GM12801 (cell line): ENCODE data around the gene CLCN2.

ENCODE experiments used
- TF ChIP-seq, protein P1 (sequence below): IDR thresholded peaks from one replicate; pipeline ENCODE4 v1.5.1; 2011; ENCODE audit warnings: control low read depth; ENCODE audit not compliant: insufficient read length; ENCODE audit errors: extremely low read depth

CLCN2 gene

DNA sequence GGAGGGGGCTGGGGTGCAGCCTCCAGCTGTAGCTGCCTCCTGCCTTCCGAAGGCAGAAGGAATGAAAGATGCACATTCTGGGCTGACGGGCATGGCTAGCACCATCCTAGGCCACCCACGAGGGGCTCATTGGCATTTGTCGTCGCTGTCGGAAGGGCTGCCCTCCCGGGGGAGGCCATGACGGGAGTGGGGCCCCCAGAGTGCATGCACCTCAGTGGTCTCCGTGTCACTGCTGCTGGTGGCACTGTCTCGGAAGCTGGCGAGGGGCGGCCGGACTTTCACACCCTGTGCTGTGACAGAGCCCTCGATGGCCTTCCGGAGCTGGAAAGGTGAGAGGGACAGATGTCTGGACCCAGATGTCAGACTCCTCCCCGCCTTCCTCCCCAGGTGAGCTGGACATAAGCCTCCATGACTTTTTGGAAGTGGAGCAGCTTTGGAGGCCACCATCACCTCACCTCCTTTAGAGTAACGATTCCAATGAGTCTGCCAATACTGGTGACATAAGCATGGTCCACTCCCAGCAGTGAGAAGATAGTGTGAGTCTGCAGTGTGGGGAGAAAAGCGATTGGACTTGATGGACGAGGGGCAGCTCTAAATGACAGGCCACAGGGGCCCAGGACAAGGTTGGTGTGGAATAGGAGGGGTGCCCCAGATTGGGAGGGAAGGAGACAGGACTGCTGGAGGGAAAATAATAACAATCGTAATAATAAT is 14.8 kb downstream of the CLCN2 start:
- TF ChIP-seq, protein P1, sequence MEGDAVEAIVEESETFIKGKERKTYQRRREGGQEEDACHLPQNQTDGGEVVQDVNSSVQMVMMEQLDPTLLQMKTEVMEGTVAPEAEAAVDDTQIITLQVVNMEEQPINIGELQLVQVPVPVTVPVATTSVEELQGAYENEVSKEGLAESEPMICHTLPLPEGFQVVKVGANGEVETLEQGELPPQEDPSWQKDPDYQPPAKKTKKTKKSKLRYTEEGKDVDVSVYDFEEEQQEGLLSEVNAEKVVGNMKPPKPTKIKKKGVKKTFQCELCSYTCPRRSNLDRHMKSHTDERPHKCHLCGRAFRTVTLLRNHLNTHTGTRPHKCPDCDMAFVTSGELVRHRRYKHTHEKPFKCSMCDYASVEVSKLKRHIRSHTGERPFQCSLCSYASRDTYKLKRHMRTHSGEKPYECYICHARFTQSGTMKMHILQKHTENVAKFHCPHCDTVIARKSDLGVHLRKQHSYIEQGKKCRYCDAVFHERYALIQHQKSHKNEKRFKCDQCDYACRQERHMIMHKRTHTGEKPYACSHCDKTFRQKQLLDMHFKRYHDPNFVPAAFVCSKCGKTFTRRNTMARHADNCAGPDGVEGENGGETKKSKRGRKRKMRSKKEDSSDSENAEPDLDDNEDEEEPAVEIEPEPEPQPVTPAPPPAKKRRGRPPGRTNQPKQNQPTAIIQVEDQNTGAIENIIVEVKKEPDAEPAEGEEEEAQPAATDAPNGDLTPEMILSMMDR: no peak

DNA sequence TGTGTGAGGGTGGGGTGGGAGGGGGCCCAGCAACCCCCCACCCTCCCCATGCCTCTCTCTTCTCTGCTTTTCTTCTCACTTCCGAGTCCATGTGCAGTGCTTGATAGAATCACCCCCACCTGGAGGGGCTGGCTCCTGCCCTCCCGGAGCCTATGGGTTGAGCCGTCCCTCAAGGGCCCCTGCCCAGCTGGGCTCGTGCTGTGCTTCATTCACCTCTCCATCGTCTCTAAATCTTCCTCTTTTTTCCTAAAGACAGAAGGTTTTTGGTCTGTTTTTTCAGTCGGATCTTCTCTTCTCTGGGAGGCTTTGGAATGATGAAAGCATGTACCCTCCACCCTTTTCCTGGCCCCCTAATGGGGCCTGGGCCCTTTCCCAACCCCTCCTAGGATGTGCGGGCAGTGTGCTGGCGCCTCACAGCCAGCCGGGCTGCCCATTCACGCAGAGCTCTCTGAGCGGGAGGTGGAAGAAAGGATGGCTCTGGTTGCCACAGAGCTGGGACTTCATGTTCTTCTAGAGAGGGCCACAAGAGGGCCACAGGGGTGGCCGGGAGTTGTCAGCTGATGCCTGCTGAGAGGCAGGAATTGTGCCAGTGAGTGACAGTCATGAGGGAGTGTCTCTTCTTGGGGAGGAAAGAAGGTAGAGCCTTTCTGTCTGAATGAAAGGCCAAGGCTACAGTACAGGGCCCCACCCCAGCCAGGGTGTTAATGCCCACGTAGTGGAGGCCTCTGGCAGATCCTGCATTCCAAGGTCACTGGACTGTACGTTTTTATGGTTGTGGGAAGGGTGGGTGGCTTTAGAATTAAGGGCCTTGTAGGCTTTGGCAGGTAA is 15.9 kb downstream of the CLCN2 start:
- TF ChIP-seq, protein P1: no peak

DNA sequence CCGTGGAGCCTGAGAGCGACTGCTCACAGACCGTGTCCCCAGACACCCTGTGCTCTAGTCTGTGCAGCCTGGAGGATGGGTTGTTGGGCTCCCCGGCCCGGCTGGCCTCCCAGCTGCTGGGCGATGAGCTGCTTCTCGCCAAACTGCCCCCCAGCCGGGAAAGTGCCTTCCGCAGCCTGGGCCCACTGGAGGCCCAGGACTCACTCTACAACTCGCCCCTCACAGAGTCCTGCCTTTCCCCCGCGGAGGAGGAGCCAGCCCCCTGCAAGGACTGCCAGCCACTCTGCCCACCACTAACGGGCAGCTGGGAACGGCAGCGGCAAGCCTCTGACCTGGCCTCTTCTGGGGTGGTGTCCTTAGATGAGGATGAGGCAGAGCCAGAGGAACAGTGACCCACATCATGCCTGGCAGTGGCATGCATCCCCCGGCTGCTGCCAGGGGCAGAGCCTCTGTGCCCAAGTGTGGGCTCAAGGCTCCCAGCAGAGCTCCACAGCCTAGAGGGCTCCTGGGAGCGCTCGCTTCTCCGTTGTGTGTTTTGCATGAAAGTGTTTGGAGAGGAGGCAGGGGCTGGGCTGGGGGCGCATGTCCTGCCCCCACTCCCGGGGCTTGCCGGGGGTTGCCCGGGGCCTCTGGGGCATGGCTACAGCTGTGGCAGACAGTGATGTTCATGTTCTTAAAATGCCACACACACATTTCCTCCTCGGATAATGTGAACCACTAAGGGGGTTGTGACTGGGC is 16.7 kb downstream of the CLCN2 start:
- TF ChIP-seq, protein P1: no peak

DNA sequence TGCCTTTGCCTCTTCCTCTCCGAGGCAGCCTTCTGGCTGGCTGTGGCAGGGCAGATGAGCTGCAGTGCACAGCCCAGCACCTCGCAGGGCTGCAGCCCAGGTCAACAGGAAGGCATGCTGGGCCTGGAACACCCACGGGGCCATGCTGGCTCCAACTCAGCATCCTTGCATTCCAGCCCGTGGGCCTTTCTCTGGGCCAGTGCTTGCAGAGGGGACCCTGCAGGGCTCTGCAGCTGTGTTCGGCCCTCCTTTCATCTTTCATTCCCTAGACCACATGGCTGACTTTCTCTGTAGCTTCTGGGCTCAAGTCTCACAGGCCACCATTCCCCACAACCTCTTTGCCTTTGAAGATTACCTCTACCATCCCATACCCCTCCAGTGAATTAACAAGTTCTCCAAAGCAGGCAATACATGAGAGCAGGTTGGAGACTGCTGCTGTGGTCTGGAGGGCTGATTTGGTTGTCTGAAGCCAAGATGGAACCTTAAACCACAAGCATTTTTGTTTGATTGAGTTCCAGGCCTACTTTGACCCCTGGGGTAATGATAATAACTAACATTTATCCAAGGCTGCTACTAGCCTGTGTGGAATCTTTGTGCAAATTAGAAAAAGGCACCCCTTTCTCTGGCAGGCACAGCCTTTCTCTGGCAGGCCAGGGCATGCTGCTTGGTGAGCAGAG is 18.1 kb downstream of the CLCN2 start:
- TF ChIP-seq, protein P1: no peak

DNA sequence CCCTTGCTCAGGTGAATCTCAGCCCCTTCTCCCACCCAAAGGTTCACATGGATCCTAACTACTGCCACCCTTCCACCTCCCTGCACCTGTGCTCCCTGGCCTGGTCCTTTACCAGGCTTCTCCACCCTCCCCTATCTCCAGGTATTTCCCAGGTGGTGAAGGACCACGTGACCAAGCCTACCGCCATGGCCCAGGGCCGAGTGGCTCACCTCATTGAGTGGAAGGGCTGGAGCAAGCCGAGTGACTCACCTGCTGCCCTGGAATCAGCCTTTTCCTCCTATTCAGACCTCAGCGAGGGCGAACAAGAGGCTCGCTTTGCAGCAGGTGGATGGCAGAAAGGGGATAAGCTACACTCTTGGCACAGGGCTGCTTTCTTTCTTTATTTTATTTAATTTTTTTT is 19.5 kb downstream of the CLCN2 start:
- TF ChIP-seq, protein P1: no peak

DNA sequence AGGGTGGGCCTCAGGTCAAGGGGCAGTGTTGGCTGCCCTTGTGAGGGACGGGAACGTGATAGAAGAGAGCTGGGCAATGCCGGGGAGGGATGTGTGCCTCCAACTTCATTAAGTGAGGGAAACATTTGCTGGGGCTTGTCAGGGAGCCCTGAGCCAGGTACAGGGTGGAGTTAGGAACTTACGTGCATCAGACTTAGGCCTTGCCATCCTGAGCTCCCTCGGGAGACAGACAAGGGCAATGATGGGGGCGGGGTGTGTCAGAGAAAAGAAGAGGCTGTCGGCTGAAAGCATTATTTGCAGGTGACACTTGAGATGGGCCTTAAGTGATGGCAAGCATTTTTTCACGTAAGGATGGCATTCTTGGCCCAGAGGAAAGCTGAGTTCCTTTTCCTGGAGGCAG is 22.4 kb downstream of the CLCN2 start:
- TF ChIP-seq, protein P1: no peak
